G401 (cell line): ENCODE results near the gene S1PR5. TPM values are rescaled to one million over a fixed set of nuclear protein-coding genes. Genes with fewer than 3 reads are reported as not detected.

Experiments
- DNase-seq: peaks from one replicate; pipeline ENCODE4 v3.0.0-alpha.2; 2015; ENCODE audit warnings: low spot score
- in situ Hi-C: cut with HindIII; loops from 2 replicates; pipeline ENCODE4 v1.10.0; 2016; ENCODE audit warnings: low sequenced_read_pairs, mixed read lengths
- total RNA-seq: library from RNA; depleted of rRNA; stranded (reverse); fragments of >200 nt; shearing (Covaris generic); gene quantifications from 2 replicates; pipeline ENCODE4 v1.2.3, GENCODE V29; 2014; rRNA removed

The S1PR5 gene
- total RNA-seq, 1 experiment from 2014 or later: 13.5 TPM

GRCh38 chr19:10491472-10492047 lies 25.7 kb downstream of the S1PR5 start:
- in situ Hi-C loops: no loop called here
- no peak for DNase-seq

GRCh38 chr19:10486551-10486950 lies 30.7 kb downstream of the S1PR5 start:
- in situ Hi-C loops: no loop called here
- DNase-seq: no peak

GRCh38 chr19:10478903-10479384 lies 38.3 kb downstream of the S1PR5 start:
- in situ Hi-C loops: no loop called here
- peak; percentile 97 for DNase-seq

GRCh38 chr19:10478476-10478875 lies 38.8 kb downstream of the S1PR5 start:
- DNase-seq: no peak
- in situ Hi-C loops: no loop called here

- in situ Hi-C loops: no loop called here
- no peak for DNase-seq
Measured at GRCh38 chr19:10474962-10475451, 42.2 kb downstream of the S1PR5 start.

- in situ Hi-C loops: no loop called here
- DNase-seq: no peak
Measured at GRCh38 chr19:10473192-10473591, 44.1 kb downstream of the S1PR5 start.

- DNase-seq: no peak
- in situ Hi-C loops: no loop called here
Measured at GRCh38 chr19:10471909-10472308, 45.3 kb downstream of the S1PR5 start.

GRCh38 chr19:10468133-10468532 lies 49.1 kb downstream of the S1PR5 start:
- DNase-seq: no peak
- in situ Hi-C loops: no loop called here

- in situ Hi-C loops: no loop called here
- DNase-seq: no peak
Measured at GRCh38 chr19:10467104-10467706, 50.0 kb downstream of the S1PR5 start.

- in situ Hi-C loops: no loop called here
- no peak for DNase-seq
Measured at GRCh38 chr19:10464456-10464855, 52.8 kb downstream of the S1PR5 start.

Other genes with a start within 250 kb of the S1PR5 start
- gene ICAM1, start 246.3 kb downstream of the S1PR5 start, total RNA-seq: 14.5 and 16.9 TPM in 2 replicates
- gene ICAM4, start 230.5 kb downstream of the S1PR5 start, total RNA-seq: 2.4 and 7.1 TPM in 2 replicates
- 13.2 and 14.8 TPM in 2 replicates for gene ICAM5, start 227.5 kb downstream of the S1PR5 start, total RNA-seq
- gene ZGLP1, start 207.6 kb downstream of the S1PR5 start, total RNA-seq: 0.55 and 1.6 TPM in 2 replicates
- 25.2 and 26.2 TPM in 2 replicates for gene FDX2, start 201.4 kb downstream of the S1PR5 start, total RNA-seq
- 21.8 and 22.7 TPM in 2 replicates for gene RAVER1, start 183.9 kb downstream of the S1PR5 start, total RNA-seq
- 21.8 and 23.8 TPM in 2 replicates for gene ICAM3, start 177.8 kb downstream of the S1PR5 start, total RNA-seq
- gene TYK2, start 136.9 kb downstream of the S1PR5 start, total RNA-seq: 82.0 and 134 TPM in 2 replicates
- gene CDC37, start 113.9 kb downstream of the S1PR5 start, total RNA-seq: 298 and 319 TPM in 2 replicates
- gene PDE4A, start 96.9 kb downstream of the S1PR5 start, total RNA-seq: 7.6 and 10.7 TPM in 2 replicates
- gene KEAP1, start 14.1 kb downstream of the S1PR5 start, total RNA-seq: 141 and 143 TPM in 2 replicates
- gene ATG4D, start 26.5 kb upstream of the S1PR5 start, total RNA-seq: 50.9 and 58.5 TPM in 2 replicates
- gene KRI1, start 48.6 kb upstream of the S1PR5 start, total RNA-seq: 17.4 and 27.0 TPM in 2 replicates
- 12.4 and 15.6 TPM in 2 replicates for gene CDKN2D, start 51.5 kb upstream of the S1PR5 start, total RNA-seq
- 75.0 and 80.7 TPM in 2 replicates for gene AP1M2, start 69.9 kb upstream of the S1PR5 start, total RNA-seq
- gene SLC44A2, start 108.1 kb upstream of the S1PR5 start, total RNA-seq: 7.4 and 12.8 TPM in 2 replicates
- gene ILF3, start 136.9 kb upstream of the S1PR5 start, total RNA-seq: 363 and 464 TPM in 2 replicates
- gene QTRT1, start 184.0 kb upstream of the S1PR5 start, total RNA-seq: 85.4 and 93.4 TPM in 2 replicates
- gene DNM2, start 200.6 kb upstream of the S1PR5 start, total RNA-seq: 90.2 and 121 TPM in 2 replicates